Trophoblast cell (in vitro differentiated cells and primary cell): ENCODE data around the gene GSTM3.

Source experiments
- DNase-seq, 2 donors: peaks; one replicate each; pipeline ENCODE4 v3.0.0-alpha.2; 2016
- H2AFZ ChIP-seq: 2 replicates; pipeline ENCODE4 v1.6.1; 2013; ENCODE audit warnings: low read length, moderate library complexity, mild to moderate bottlenecking; ENCODE audit not compliant: insufficient read depth, poor library complexity
- H2AK5ac ChIP-seq: 2 replicates; pipeline ENCODE4 v1.6.1; 2013; ENCODE audit warnings: mild to moderate bottlenecking, low read length
- H2BK120ac ChIP-seq: 2 replicates; pipeline ENCODE4 v1.6.1; 2013; ENCODE audit warnings: low read length, mild to moderate bottlenecking, moderate library complexity; ENCODE audit not compliant: insufficient read depth, poor library complexity
- H2BK12ac ChIP-seq: 2 replicates; pipeline ENCODE4 v1.6.1; 2013; ENCODE audit warnings: mild to moderate bottlenecking, low read length, moderate library complexity
- H2BK5ac ChIP-seq: 2 replicates; pipeline ENCODE4 v1.6.1; 2013; ENCODE audit warnings: low read length, low read depth, moderate library complexity, mild to moderate bottlenecking; ENCODE audit not compliant: poor library complexity
- H3K14ac ChIP-seq: 2 replicates; pipeline ENCODE4 v1.6.1; 2013; ENCODE audit warnings: mild to moderate bottlenecking, low read length
- H3K18ac ChIP-seq: 2 replicates; pipeline ENCODE4 v1.6.1; 2013; ENCODE audit warnings: mild to moderate bottlenecking, low read length
- H3K23ac ChIP-seq: 2 replicates; pipeline ENCODE4 v1.6.1; 2013; ENCODE audit warnings: low read length
- H3K27ac ChIP-seq: 2 replicates; pipeline ENCODE4 v1.5.1; 2013; ENCODE audit warnings: low read depth, mild to moderate bottlenecking, inconsistent platforms, low read length, moderate library complexity
- H3K27me3 ChIP-seq: 2 replicates; pipeline ENCODE4 v1.6.1; 2013; ENCODE audit warnings: inconsistent platforms, mild to moderate bottlenecking, low read length, moderate library complexity; ENCODE audit not compliant: insufficient read depth
- H3K36me3 ChIP-seq, 2 experiments: 1 replicate in 1 of 2; 2 replicates in 1 of 2; pipeline ENCODE4 v1.6.1; 2013; ENCODE audit warnings: low read length in 2 of 2, mild to moderate bottlenecking in 2 of 2, moderate library complexity in 1 of 2; ENCODE audit not compliant: insufficient read depth in 2 of 2, control insufficient read depth in 1 of 2
- H3K4ac ChIP-seq: 2 replicates; pipeline ENCODE4 v1.6.1; 2013; ENCODE audit warnings: low read depth, mild to moderate bottlenecking, low read length, moderate library complexity
- H3K4me1 ChIP-seq, 2 experiments: 1 replicate in 1 of 2; 2 replicates in 1 of 2; pipeline ENCODE4 v1.6.1; 2013; ENCODE audit warnings: low read length in 2 of 2, mild to moderate bottlenecking in 2 of 2, moderate library complexity in 1 of 2; ENCODE audit not compliant: insufficient read depth in 2 of 2, control insufficient read depth in 1 of 2
- H3K4me2 ChIP-seq: 2 replicates; pipeline ENCODE4 v1.6.1; 2013; ENCODE audit warnings: inconsistent platforms, mild to moderate bottlenecking, low read length, moderate library complexity
- H3K4me3 ChIP-seq: 2 replicates; pipeline ENCODE4 v1.5.1; 2013; ENCODE audit warnings: mild to moderate bottlenecking, low read depth, low read length, inconsistent platforms
- H3K79me1 ChIP-seq: one replicate; pipeline ENCODE4 v1.6.1; 2013; ENCODE audit warnings: low read length
- H3K79me2 ChIP-seq: 2 replicates; pipeline ENCODE4 v1.6.1; 2013; ENCODE audit warnings: low read length, mild to moderate bottlenecking; ENCODE audit not compliant: control insufficient read depth, insufficient read depth, poor library complexity
- H3K9ac ChIP-seq: 2 replicates; pipeline ENCODE4 v1.6.1; 2013; ENCODE audit warnings: mild to moderate bottlenecking, low read length
- H3K9me3 ChIP-seq: 2 replicates; pipeline ENCODE4 v1.6.1; 2013; ENCODE audit warnings: low read depth, mild to moderate bottlenecking, control low read depth, inconsistent platforms, low read length; ENCODE audit not compliant: insufficient read depth
- H4K12ac ChIP-seq: 2 replicates; pipeline ENCODE4 v1.6.1; 2013; ENCODE audit warnings: low read depth, mild to moderate bottlenecking, low read length, moderate library complexity
- H4K8ac ChIP-seq: 2 replicates; pipeline ENCODE4 v1.6.1; 2013; ENCODE audit warnings: low read depth, mild to moderate bottlenecking, low read length, moderate library complexity
- H4K91ac ChIP-seq: one replicate; pipeline ENCODE4 v1.6.1; 2013; ENCODE audit warnings: low read depth, mild to moderate bottlenecking, low read length, moderate library complexity
- WGBS: extraction: QIAGEN DNeasy Blood & Tissue Kit; methylation state at CpG from one replicate; pipeline ENCODE4 v1.1.7; 2013; ENCODE audit warnings: missing lambda C conversion rate; ENCODE audit not compliant: insufficient read length, insufficient coverage; ENCODE audit errors: extremely low coverage; 5-methylcytosine and 5-hydroxymethylcytosine counted together

GSTM3 gene

GRCh38 chr1:109777436-109777835, 36.6 kb upstream of the GSTM3 start:
- H3K4me2 ChIP-seq: no peak overlapping the region
- H2BK5ac ChIP-seq: no peak overlapping the region
- H3K4me1 ChIP-seq: peaks cover 0 to 5% of the 10 kb centered on the region in 2 experiments
- no peak overlapping the region for H2AK5ac ChIP-seq
- no peak for DNase-seq
- H4K8ac ChIP-seq: no peak overlapping the region
- H3K4ac ChIP-seq: no peak overlapping the region
- H3K23ac ChIP-seq: no peak overlapping the region
- no peaks in the 10 kb centered on the region for H3K79me2 ChIP-seq
- no peak overlapping the region for H4K12ac ChIP-seq
- no peaks in the 10 kb centered on the region for H3K36me3 ChIP-seq
- no peak overlapping the region for H2BK12ac ChIP-seq
- H3K9ac ChIP-seq: no peak overlapping the region
- H3K9me3 ChIP-seq: peaks cover 5% of the 10 kb centered on the region
- no peak overlapping the region for H3K27ac ChIP-seq
- no CpG with 5 or more reads among the region's 7 CpGs for WGBS
- peaks cover 1% of the 10 kb centered on the region for H3K79me1 ChIP-seq
- H3K27me3 ChIP-seq: no peaks in the 10 kb centered on the region
- no peak overlapping the region for H3K18ac ChIP-seq
- H4K91ac ChIP-seq: no peak overlapping the region
- H3K4me3 ChIP-seq: no peak overlapping the region
- H3K14ac ChIP-seq: no peak overlapping the region
- H2BK120ac ChIP-seq: no peak overlapping the region
- no peak overlapping the region for H2AFZ ChIP-seq

GRCh38 chr1:109776911-109777310, 36.1 kb upstream of the GSTM3 start:
- Histone ChIP-seq H3K14ac (no peak overlapping the region), H3K4me3 (no peak overlapping the region), H3K4me1 (peaks cover 0 to 5% of the 10 kb centered on the region in 2 experiments), H2AFZ (peak overlapping the region; percentile 40), H3K9me3 (peaks cover 5% of the 10 kb centered on the region), H3K27ac (no peak overlapping the region), H3K79me2 (no peaks in the 10 kb centered on the region), H4K12ac (no peak overlapping the region), H2BK120ac (no peak overlapping the region), H3K18ac (no peak overlapping the region), H3K9ac (no peak overlapping the region), H2BK5ac (no peak overlapping the region), H3K27me3 (no peaks in the 10 kb centered on the region), H2BK12ac (no peak overlapping the region), H3K23ac (no peak overlapping the region), H4K8ac (no peak overlapping the region), H3K4me2 (no peak overlapping the region), H4K91ac (no peak overlapping the region), H3K36me3 (no peaks in the 10 kb centered on the region), H3K79me1 (peaks cover 1% of the 10 kb centered on the region), H2AK5ac (no peak overlapping the region), H3K4ac (no peak overlapping the region)
- DNase-seq: peak; percentile 62 to 94
- no CpG with 5 or more reads among the region's 4 CpGs for WGBS

DNA sequence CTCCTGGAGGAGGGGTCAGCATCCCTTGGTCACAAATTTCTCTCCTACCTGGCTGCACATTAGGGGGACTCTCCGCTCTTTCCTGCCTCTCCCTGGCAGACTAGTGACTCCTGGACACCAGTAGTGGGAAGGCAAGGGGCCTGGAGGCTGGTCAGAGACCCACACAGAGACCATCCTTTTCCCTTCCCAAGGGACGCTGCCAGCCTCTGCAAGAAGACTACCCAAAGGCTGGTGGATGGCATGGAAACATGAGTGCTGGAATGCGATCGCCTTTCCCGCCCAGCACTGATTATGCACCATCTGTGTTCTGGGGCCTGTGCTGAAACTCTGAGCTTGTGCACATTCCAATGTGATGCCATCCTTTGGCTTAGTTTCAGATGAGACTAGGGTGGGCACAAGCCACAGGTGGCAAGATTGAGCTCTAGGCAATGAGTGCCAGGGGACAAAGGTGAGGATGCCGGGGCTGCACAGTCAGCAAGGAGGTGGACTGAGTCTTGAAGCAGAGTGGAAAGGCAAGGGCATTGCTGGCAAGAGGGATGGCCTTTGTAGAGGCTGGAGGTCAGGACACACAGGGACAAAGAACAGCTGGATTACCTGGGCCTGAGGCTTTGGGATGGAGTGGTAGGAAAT, 35.5 kb upstream of the GSTM3 start:
- Histone ChIP-seq H4K8ac (no peak overlapping the region), H3K79me2 (no peaks in the 10 kb centered on the region), H3K4me2 (no peak overlapping the region), H3K4me3 (no peak overlapping the region), H2AFZ (no peak overlapping the region), H3K9me3 (peaks cover 5% of the 10 kb centered on the region), H2AK5ac (no peak overlapping the region), H3K4me1 (peaks cover 0 to 5% of the 10 kb centered on the region in 2 experiments), H2BK5ac (no peak overlapping the region), H3K23ac (no peak overlapping the region), H3K18ac (no peak overlapping the region), H4K12ac (no peak overlapping the region), H3K14ac (no peak overlapping the region), H3K9ac (no peak overlapping the region), H2BK120ac (no peak overlapping the region), H3K4ac (no peak overlapping the region), H3K79me1 (peaks cover 1% of the 10 kb centered on the region), H3K27me3 (no peaks in the 10 kb centered on the region), H4K91ac (no peak overlapping the region), H2BK12ac (no peak overlapping the region), H3K36me3 (no peaks in the 10 kb centered on the region), H3K27ac (no peak overlapping the region)
- WGBS: no CpG with 5 or more reads among the region's 6 CpGs
- DNase-seq: no peak

DNA sequence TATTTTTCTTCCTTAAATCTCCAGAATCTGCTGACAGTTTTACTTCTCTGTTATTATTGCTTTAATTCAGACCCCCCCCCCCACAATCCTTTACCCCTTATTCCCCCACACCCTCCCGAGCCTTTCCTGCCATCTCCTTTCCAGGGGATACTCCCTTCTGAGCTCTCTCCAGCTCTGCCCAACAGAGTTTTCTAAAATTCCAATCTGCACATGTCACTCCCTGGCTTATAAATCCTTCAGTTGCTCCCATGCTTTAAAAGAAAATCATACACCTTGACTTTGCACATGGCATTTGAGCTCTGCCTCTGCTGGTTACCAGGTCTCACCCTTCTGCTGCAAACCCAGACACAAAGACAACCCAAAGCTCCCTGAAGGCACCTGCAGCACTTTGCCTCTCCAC, 34.6 kb upstream of the GSTM3 start:
- DNase-seq: no peak
- Histone ChIP-seq H4K8ac (no peak overlapping the region), H2BK120ac (no peak overlapping the region), H2BK5ac (no peak overlapping the region), H3K27me3 (no peaks in the 10 kb centered on the region), H3K23ac (no peak overlapping the region), H3K14ac (no peak overlapping the region), H4K91ac (no peak overlapping the region), H3K4ac (no peak overlapping the region), H2BK12ac (no peak overlapping the region), H3K4me2 (no peak overlapping the region), H3K9ac (no peak overlapping the region), H3K18ac (no peak overlapping the region), H3K36me3 (no peaks in the 10 kb centered on the region), H2AFZ (no peak overlapping the region), H4K12ac (no peak overlapping the region), H3K79me2 (no peaks in the 10 kb centered on the region), H3K27ac (no peak overlapping the region), H3K79me1 (peaks cover 1% of the 10 kb centered on the region), H3K9me3 (peaks cover 5% of the 10 kb centered on the region), H3K4me1 (peaks cover 0 to 5% of the 10 kb centered on the region in 2 experiments), H2AK5ac (no peak overlapping the region), H3K4me3 (no peak overlapping the region)
- WGBS: no CpG with 5 or more reads among the region's 1 CpG
